Stomach (tissue), 9 donors: Measurements from ENCODE around the gene HTR5A. TPM values are rescaled to one million over a fixed set of nuclear protein-coding genes. Genes with fewer than 3 reads are reported as not detected.

Source experiments
- DNase-seq, 2 donors: peaks; one replicate each; pipeline versions ENCODE4 v3.0.0 to v3.0.0-alpha.2; 2013 to 2019
- H3K27ac ChIP-seq, 5 donors: fragments of 200-600 bp in 4 of 5; sonication (generic) in 4 of 5; one replicate each; pipeline ENCODE4 v1.5.1; 2013 to 2019; ENCODE audit warnings: mild to moderate bottlenecking in 1 of 5, moderate library complexity in 1 of 5
- H3K27me3 ChIP-seq, 3 donors: fragments of 200-600 bp; sonication (generic); one replicate each; pipeline ENCODE4 v1.5.1; 2017 to 2019; ENCODE audit warnings: mixed run types in 1 of 3
- H3K36me3 ChIP-seq, 4 donors: fragments of 200-600 bp; sonication (generic); 1 replicate in 3 of 4; 2 replicates in 1 of 4; pipeline ENCODE4 v1.5.1; 2016 to 2019
- H3K4me1 ChIP-seq, 4 donors: fragments of 200-600 bp; sonication (generic); one replicate each; pipeline ENCODE4 v1.5.1; 2016 to 2019
- H3K4me3 ChIP-seq, 4 donors: fragments of 200-600 bp; sonication (generic) in 3 of 4; one replicate each; pipeline ENCODE4 v1.5.1; 2016 to 2019; ENCODE audit warnings: mild to moderate bottlenecking in 1 of 4
- H3K9me3 ChIP-seq, 4 donors: fragments of 200-600 bp; sonication (generic); one replicate each; pipeline ENCODE4 v1.5.1; 2016 to 2019
- EP300 ChIP-seq: sonication (generic); formaldehyde crosslinking; IDR thresholded peaks from one replicate; pipeline ENCODE4 v1.6.1; 2017; ENCODE audit warnings: antibody characterized with exemption
- POLR2A ChIP-seq, 4 donors: fragments of 450-650 bp; IDR thresholded peaks; one replicate each; pipeline ENCODE4 v1.6.1; 2016; ENCODE audit warnings: antibody characterized with exemption in 4 of 4, control low read depth in 2 of 4, mild to moderate bottlenecking in 1 of 4, moderate library complexity in 1 of 4
- POLR2AphosphoS5 ChIP-seq, 3 donors: sonication (generic); formaldehyde crosslinking; IDR thresholded peaks; one replicate each; pipeline ENCODE4 v1.6.1; 2016; ENCODE audit warnings: antibody characterized with exemption in 3 of 3
- WGBS, 5 donors: extraction: QIAGEN DNeasy Blood & Tissue Kit in 3 of 5; methylation state at CpG; one replicate each; pipeline versions ENCODE4 v1.1.5 to v1.1.7; 2013 to 2018; 5-methylcytosine and 5-hydroxymethylcytosine counted together
- intact Hi-C: fragments of 100-400 bp; cut with DNase I; formaldehyde crosslinking; loops from one replicate; pipeline ENCODE4 v1.15.1; 2023; ENCODE audit warnings: low total_unique reads
- polyA plus RNA-seq, 3 donors: library from polyadenylated mRNA; stranded (reverse); fragments of 200-250 nt; gene quantifications; one replicate each; pipeline ENCODE4 v1.2.3, GENCODE V29; 2013
- total RNA-seq, 5 donors: library from RNA; depleted of rRNA; stranded (reverse); fragments of >200 nt; gene quantifications; one replicate each; pipeline versions ENCODE4 v1.1.0 to v1.2.3, GENCODE V29; 2014 to 2016
- TF ChIP-seq, protein P1 (sequence below), 7 experiments: fragments of 450-650 bp in 4 of 7; fragments of 200-600 bp in 3 of 7; sonication (generic) in 3 of 7; IDR thresholded peaks; one replicate each; pipeline ENCODE4 v1.5.1; 2016 to 2019; ENCODE audit warnings: antibody characterized with exemption in 7 of 7, control low read depth in 2 of 7, mild to moderate bottlenecking in 1 of 7
- donor health status: healthy with polysubstance abuse.
- donor health status: Bipolar disorder and iron deficiency.
- donor health status: healthy.

HTR5A gene
- total and polyA plus RNA-seq, 8 donors, result not detected

- Histone ChIP-seq H3K9me3 (peaks cover 3 to 21% (median 18%) of the 10 kb centered on the region in 4 donors), H3K4me1 (no peaks in the 10 kb centered on the region), H3K27me3 (peaks cover 0 to 3% (median 0%) of the 10 kb centered on the region in 3 donors), H3K27ac (no peak overlapping the region), H3K36me3 (no peaks in the 10 kb centered on the region), H3K4me3 (no peak overlapping the region)
- 83 to 93% (median 89%) methylated on average over 8 of the region's 8 CpGs for WGBS, 5 donors
- no peak for DNase-seq
- intact Hi-C loops, result no loop called here
- TF ChIP-seq POLR2A (IDR thresholded peaks at IDR 0.05), result no peak
- TF ChIP-seq, protein P1, sequence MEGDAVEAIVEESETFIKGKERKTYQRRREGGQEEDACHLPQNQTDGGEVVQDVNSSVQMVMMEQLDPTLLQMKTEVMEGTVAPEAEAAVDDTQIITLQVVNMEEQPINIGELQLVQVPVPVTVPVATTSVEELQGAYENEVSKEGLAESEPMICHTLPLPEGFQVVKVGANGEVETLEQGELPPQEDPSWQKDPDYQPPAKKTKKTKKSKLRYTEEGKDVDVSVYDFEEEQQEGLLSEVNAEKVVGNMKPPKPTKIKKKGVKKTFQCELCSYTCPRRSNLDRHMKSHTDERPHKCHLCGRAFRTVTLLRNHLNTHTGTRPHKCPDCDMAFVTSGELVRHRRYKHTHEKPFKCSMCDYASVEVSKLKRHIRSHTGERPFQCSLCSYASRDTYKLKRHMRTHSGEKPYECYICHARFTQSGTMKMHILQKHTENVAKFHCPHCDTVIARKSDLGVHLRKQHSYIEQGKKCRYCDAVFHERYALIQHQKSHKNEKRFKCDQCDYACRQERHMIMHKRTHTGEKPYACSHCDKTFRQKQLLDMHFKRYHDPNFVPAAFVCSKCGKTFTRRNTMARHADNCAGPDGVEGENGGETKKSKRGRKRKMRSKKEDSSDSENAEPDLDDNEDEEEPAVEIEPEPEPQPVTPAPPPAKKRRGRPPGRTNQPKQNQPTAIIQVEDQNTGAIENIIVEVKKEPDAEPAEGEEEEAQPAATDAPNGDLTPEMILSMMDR (IDR thresholded peaks at IDR 0.05), result no peak
- no peak for TF ChIP-seq EP300
- no peak for TF ChIP-seq POLR2AphosphoS5 (IDR thresholded peaks at IDR 0.05)
These were observed 54.6 kb downstream of the HTR5A start for GRCh38 chr7:155124706-155125105.

- Histone ChIP-seq H3K27ac (no peak overlapping the region), H3K36me3 (no peaks in the 10 kb centered on the region), H3K4me1 (no peaks in the 10 kb centered on the region), H3K27me3 (no peaks in the 10 kb centered on the region), H3K9me3 (peaks cover 3 to 7% (median 4%) of the 10 kb centered on the region in 4 donors), H3K4me3 (no peak overlapping the region)
- DNase-seq, result no peak
- TF ChIP-seq, protein P1 (IDR thresholded peaks at IDR 0.05), result no peak
- no peak for TF ChIP-seq POLR2AphosphoS5 (IDR thresholded peaks at IDR 0.05)
- no peak for TF ChIP-seq POLR2A (IDR thresholded peaks at IDR 0.05)
- TF ChIP-seq EP300, result no peak
- intact Hi-C loops, result no loop called here
- 83 to 95% (median 94%) methylated on average over 10 of the region's 10 CpGs for WGBS, 5 donors
These were observed 59.1 kb downstream of the HTR5A start for GRCh38 chr7:155129186-155129585.

GRCh38 chr7:155129789-155130188 lies 59.7 kb downstream of the HTR5A start:
- Histone ChIP-seq H3K27ac (no peak overlapping the region), H3K36me3 (no peaks in the 10 kb centered on the region), H3K27me3 (no peaks in the 10 kb centered on the region), H3K4me1 (no peaks in the 10 kb centered on the region), H3K4me3 (no peak overlapping the region), H3K9me3 (peaks cover 0 to 3% (median 2%) of the 10 kb centered on the region in 4 donors)
- intact Hi-C loops, result no loop called here
- 77 to 85% (median 83%) methylated on average over 7 of the region's 7 CpGs for WGBS, 5 donors
- no peak for DNase-seq
- TF ChIP-seq POLR2A (IDR thresholded peaks at IDR 0.05) (no peak), POLR2AphosphoS5 (IDR thresholded peaks at IDR 0.05) (no peak), EP300 (no peak)
- TF ChIP-seq, protein P1 (IDR thresholded peaks at IDR 0.05), result no peak

GRCh38 chr7:155130493-155130892 lies 60.4 kb downstream of the HTR5A start:
- Histone ChIP-seq H3K4me1 (no peaks in the 10 kb centered on the region), H3K27ac (no peak overlapping the region), H3K27me3 (no peaks in the 10 kb centered on the region), H3K9me3 (no peaks in the 10 kb centered on the region), H3K36me3 (no peaks in the 10 kb centered on the region), H3K4me3 (no peak overlapping the region)
- no peak for DNase-seq
- no peak for TF ChIP-seq POLR2A (IDR thresholded peaks at IDR 0.05)
- TF ChIP-seq POLR2AphosphoS5 (IDR thresholded peaks at IDR 0.05), result no peak
- TF ChIP-seq, protein P1 (IDR thresholded peaks at IDR 0.05), result no peak
- TF ChIP-seq EP300, result no peak
- WGBS, 5 donors, result 88 to 95% (median 94%) methylated on average over 14 of the region's 14 CpGs
- intact Hi-C loops, result no loop called here
